Activated CD4-positive, alpha-beta T cell treated with anti-CD3 and anti-CD28 coated beads, Interleukin-2, Interleukin-4, amounts not matched to agents 100 ng/mL and 50 ng/mL, durations not matched to agents 16 hours and 8 hours (primary cell): ENCODE results near the gene SAP25.
"Not testable (repeated sequence)": the region's sequence is repeated elsewhere in the genome, so short reads cannot be mapped to it uniquely, and the experiment has no call there.

Source experiments
- DNase-seq: peaks from one replicate; pipeline ENCODE4 v3.0.0-alpha.2; 2020; ENCODE audit warnings: low spot score

Gene SAP25

DNA sequence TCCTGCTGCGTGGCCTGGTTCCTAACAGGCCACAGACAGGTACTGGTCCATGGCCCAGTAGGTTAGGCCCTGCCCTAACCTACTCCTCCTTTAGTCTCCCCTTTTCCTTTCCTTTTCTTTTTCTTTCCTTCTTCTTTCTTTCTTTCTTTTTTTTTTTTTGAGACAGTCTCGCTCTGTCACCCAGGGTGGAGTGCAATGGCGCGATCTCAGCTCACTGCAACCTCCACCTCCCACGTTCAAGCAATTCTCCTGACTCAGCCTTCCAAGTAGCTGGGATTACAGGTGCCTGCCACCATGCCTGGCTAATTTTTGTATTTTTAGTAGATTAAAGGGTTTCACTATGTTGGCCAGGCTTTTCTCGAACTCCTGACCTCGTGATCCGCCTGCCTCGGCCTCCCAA lies 37.7 kb downstream of the SAP25 start:
- not testable (repeated sequence) for DNase-seq

DNA sequence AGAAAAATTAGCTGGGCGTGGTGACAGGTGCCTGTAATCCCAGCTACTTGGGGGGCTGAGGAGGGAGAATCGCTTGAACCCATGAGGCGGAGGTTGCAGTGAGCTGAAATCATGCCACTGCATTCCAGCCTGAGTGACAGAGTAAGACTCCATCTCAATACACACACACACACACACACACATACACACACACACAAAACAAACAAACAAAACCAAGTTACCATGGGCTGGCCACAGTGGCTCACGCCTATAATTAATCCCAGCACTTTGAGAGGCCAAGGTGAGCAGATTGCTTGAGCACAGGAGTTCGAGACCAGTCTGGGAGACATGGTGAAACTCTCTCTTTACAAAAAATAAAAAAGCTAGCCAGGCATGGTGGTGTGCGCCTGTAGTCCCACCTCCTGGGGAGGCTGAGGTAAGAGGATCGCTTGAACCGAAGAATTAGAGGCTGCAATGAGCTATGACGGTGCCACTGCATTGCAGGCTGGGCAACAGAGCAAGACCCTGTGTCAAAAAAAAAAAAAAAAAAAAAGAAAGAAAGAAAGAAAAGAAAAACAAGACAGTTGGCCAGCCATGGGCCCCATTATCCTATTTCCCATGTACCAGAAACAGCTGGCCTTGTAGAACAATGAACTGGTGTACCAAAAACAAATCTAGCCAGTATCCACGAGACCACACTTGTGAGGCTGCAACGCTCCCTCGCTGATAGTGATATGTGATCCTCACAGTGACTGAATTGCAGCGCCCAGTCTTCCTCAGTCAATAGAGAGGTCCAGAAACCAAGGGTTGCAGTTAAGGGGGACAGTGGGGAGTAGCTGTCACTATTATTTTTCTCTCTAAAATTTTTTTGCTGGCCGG lies 41.3 kb downstream of the SAP25 start:
- DNase-seq, result no peak

DNA sequence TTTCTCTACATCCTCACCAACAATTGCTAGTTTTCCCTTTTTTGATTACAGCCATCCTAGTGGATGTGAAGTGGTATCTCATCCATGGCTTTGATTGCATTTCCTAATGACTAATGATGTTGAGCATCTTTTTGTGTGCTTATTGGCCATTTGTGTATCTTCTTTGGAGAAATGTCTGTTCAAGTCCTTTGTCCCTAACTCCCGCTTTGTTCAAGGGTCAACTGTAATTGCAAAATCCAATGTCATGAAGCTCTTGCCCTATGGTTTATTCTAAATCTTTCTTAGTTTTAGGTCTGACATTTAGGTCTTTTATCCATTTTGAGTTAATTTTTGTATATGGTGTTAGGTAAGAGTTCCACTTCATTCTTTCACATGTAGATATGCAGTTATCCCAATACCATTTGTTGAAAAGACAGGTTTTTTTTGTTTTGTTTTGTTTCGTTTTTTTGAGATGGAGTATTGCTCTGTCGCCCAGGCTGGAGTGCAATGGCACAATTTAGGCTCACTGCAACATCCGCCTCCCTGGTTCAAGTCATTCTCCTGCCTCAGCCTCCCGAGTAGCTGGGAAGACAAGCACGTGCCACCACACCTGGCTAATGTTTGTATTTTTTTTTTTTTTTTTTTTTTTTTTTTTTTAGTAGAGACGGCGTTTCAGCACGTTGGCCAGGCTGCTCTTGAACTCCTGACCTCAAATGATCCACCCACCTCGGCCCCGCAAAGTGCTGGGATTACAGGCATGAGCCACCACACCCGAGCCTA lies 45.4 kb downstream of the SAP25 start:
- not testable (repeated sequence) for DNase-seq

DNA sequence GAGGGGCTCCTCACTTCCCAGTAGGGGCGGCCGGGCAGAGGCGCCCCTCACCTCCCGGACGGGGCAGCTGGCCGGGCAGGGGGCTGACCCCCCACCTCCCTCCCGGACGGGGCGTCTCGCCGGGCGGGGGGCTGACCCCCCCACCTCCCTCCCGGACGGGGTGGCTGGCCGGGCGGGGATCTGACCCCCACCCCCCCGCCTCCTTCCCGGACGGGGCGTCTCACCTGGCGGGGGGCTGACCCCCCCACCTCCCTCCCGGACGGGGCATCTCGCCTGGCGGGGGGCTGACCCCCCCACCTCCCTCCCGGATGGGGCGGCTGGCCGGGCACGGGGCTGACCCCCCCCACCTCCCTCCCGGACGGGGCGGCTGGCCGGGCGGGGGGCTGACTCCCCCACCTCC lies 50.5 kb downstream of the SAP25 start:
- DNase-seq, result not testable (repeated sequence)
